ENCODE results near the gene CD38.
A peak's percentile ranks its signal among the peaks of the same experiment; 100 is the strongest.

The CD38 gene

GRCh38 chr4:15776871-15777648 is 1.1 kb upstream of the CD38 start:
- DNase-seq (ENCODE audit: low read depth) = no peak
- TF ChIP-seq CTCF (conservative IDR thresholded peaks at IDR 0.05; ENCODE audit: low read length) = no peak
- H3K4me3 ChIP-seq (ENCODE audit: low read length) = no peak overlapping the region

GRCh38 chr4:15777697-15778288 is 335 bp upstream of the CD38 start:
- no peak overlapping the region; the same call in 1 of the 2 replicates for H3K4me3 ChIP-seq (ENCODE audit: low read length)
- DNase-seq (ENCODE audit: low read depth) = no peak
- no peak for TF ChIP-seq CTCF (conservative IDR thresholded peaks at IDR 0.05; ENCODE audit: low read length)

- DNase-seq (ENCODE audit: low read depth) = peak; percentile 50
- H3K4me3 ChIP-seq (ENCODE audit: low read length) = peak overlapping the region; percentile 53
- peak; percentile 43 for TF ChIP-seq CTCF (conservative IDR thresholded peaks at IDR 0.05; ENCODE audit: low read length)
These were observed 1.2 kb downstream of the CD38 start for GRCh38 chr4:15779306-15779705.

GRCh38 chr4:15779809-15780208 is 1.7 kb downstream of the CD38 start:
- no peak for TF ChIP-seq CTCF (conservative IDR thresholded peaks at IDR 0.05; ENCODE audit: low read length)
- no peak for DNase-seq (ENCODE audit: low read depth)
- H3K4me3 ChIP-seq (ENCODE audit: low read length) = peak overlapping the region; percentile 53; the same call in 1 of the 2 replicates

GRCh38 chr4:15781427-15782095 is 3.4 kb downstream of the CD38 start:
- TF ChIP-seq CTCF (conservative IDR thresholded peaks at IDR 0.05; ENCODE audit: low read length) = no peak
- no peak for DNase-seq (ENCODE audit: low read depth)
- no peak overlapping the region for H3K4me3 ChIP-seq (ENCODE audit: low read length)

GRCh38 chr4:15783676-15784075 is 5.5 kb downstream of the CD38 start:
- TF ChIP-seq CTCF (conservative IDR thresholded peaks at IDR 0.05; ENCODE audit: low read length) = no peak
- H3K4me3 ChIP-seq (ENCODE audit: low read length) = no peak overlapping the region
- DNase-seq (ENCODE audit: low read depth) = no peak

All from AG10803 (cell line).